Keratinocyte (primary cell): ENCODE data around the gene RAI14.

ENCODE experiments used
- EZH2 ChIP-seq: IDR thresholded peaks from one replicate; pipeline ENCODE4 v1.6.1; 2012; ENCODE audit warnings: inconsistent platforms, mild to moderate bottlenecking, low read length, moderate library complexity
- TF ChIP-seq, protein P1 (sequence below), 3 experiments: IDR thresholded peaks in 1 of 3; conservative IDR thresholded peaks in 1 of 3; optimal IDR thresholded peaks in 1 of 3; 2 replicates in 2 of 3; 3 replicates in 1 of 3; pipeline versions ENCODE3 to v1.5.1; 2011; ENCODE audit warnings: low read length in 3 of 3, mild to moderate bottlenecking in 3 of 3, moderate library complexity in 2 of 3, control low read depth in 1 of 3, inconsistent platforms in 1 of 3; ENCODE audit not compliant: insufficient read depth in 2 of 3; ENCODE audit errors: extremely low read depth in 1 of 3

GRCh38 chr5:34847552-34847951, 191.4 kb downstream of the RAI14 start:
- TF ChIP-seq, protein P1, sequence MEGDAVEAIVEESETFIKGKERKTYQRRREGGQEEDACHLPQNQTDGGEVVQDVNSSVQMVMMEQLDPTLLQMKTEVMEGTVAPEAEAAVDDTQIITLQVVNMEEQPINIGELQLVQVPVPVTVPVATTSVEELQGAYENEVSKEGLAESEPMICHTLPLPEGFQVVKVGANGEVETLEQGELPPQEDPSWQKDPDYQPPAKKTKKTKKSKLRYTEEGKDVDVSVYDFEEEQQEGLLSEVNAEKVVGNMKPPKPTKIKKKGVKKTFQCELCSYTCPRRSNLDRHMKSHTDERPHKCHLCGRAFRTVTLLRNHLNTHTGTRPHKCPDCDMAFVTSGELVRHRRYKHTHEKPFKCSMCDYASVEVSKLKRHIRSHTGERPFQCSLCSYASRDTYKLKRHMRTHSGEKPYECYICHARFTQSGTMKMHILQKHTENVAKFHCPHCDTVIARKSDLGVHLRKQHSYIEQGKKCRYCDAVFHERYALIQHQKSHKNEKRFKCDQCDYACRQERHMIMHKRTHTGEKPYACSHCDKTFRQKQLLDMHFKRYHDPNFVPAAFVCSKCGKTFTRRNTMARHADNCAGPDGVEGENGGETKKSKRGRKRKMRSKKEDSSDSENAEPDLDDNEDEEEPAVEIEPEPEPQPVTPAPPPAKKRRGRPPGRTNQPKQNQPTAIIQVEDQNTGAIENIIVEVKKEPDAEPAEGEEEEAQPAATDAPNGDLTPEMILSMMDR (optimal IDR thresholded peaks at IDR 0.05 in 1 of 3, IDR thresholded peaks at IDR 0.05 in 1 of 3, conservative IDR thresholded peaks at IDR 0.05 in 1 of 3; ENCODE audit: extremely low read depth in 1 of 3, insufficient read depth in 2 of 3, low read length in 3 of 3), result no peak
- TF ChIP-seq EZH2, result no peak
